Activated CD4-positive, CD25-positive, alpha-beta regulatory T cell (primary cell): ENCODE results near the gene RLF.

Experiments used
- DNase-seq, 4 experiments: peaks; one replicate each; lab custom pipeline; 2025; lab: John Stamatoyannopoulos, UW

The RLF gene

DNA sequence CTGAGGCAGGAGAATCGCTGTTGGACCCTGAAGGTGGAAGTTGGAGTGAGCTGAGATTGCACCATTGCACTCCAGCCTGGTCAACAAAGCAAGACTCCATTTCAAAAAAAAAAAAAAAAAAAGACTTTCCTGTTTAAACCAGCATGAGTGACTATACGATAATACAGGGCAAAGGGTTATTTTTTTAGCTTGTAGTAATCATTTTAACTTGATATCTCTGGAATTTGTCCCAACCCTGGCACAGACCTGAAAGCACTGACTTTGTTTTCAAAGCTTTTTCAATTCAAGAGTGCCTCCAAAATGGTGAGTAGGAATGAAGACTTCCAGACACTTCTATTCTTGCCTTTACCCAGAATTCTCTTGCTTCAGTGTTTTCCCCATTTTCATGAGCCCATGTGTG lies 82.2 kb downstream of the RLF start:
- no peak for DNase-seq

DNA sequence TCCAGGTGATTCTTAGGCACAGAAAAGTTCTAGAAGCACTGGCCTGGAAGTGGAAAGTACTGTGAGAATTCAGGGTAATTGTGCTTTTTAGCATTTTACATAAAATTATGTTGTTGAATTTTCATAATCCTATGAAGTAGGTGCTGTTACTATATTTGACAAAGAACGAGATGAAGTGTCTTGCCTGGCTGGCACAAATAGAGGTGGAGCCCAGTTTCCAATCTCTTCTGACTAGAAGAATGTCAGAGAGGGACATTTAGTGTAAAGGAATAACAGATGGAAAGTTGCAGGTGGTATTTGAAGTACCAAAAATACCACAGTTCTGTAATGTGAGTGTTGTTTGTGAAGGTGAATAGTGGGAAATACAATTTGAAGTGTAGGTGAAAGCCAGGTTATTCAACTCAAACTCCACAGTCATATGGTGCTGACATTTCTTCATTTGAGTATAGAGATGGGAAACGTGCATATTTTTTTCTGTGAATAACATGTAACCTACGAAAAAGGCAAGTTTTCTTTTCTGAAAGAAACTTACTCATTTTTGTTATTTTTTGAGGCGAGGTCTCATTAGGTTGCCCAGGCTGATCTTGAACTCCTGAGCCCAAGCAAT lies 83.1 kb downstream of the RLF start:
- no peak for DNase-seq

DNA sequence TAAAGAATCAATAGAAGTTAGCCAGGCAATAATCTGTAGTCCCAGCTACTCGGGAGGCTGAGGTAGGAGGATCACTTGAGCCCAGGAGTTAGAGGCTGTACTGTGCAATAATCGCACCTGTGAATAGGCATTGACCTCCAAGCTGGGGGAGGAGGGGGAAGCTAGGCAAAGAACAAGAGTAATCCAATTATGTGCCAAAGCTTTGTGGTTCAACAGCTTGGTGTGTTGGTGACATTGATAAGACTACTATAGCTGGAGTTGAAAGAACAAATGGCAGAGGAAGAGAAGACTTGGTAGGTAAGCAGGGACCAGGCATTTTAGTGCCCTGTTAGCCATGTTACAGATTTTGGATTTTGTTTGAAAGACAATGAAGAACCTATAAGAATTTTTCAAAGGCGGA lies 84.5 kb downstream of the RLF start:
- DNase-seq = no peak

DNA sequence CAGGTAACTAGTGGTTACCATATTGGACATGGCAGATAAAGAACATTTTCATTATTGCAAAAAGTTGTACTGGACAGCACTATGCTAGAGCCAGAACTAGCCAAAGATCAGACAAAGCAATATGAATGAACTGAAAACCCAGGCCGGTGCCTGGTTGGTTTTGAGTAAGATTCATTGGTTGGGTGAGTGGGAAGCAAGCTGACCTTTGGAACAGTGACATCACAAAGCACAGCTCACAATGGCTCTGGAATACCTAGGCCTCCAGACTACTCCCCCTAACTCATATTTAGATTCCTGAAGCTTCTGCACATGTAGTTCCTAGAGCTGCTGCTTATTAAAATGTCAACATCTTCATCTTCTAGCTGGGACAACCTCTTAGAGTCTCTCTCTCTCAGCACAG lies 86.5 kb downstream of the RLF start, which contains the start of gene TMCO2:
TSS of gene TMCO2 (plus strand) at position 283 of the 400 bp plus-strand sequence. CDS start at position 340, 57 bp downstream.
- DNase-seq = no peak

DNA sequence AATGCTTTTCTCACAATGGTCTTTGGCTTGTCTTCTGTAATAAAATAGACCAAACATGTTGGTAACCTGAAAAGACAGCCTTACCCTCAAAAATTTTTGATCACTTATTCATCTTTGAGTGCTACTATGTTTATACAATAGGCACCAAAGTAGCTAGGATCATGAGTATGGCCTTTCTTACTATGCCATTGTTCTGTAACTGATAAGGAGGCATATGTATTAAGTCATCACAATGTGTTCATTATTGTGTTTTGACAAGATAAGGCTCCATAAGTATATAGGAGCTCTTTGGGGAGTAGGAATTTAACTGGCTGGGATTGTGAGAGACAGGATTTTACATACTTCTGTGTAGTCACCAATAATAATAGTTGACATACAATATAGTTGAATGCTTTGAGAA lies 87.2 kb downstream of the RLF start:
- no peak for DNase-seq

DNA sequence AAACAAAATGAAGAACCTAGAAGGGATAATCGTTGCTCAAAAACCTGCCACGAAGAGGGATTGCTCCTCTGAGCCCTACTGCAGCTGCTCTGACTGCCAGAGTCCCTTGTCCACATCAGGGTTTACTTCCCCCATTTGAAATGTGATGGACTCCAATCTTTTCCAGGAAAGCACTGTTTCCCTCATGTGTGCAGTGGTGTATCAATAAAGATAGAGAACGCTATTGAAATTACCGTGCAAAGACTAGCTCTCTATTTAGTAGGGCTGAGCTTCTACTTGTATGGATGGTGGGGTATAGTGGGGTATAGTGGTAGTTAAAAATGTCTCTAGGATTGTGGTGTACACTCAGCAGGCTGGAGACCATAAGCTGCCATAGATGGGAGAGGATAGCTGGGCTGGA lies 90.3 kb downstream of the RLF start:
- no peak for DNase-seq

DNA sequence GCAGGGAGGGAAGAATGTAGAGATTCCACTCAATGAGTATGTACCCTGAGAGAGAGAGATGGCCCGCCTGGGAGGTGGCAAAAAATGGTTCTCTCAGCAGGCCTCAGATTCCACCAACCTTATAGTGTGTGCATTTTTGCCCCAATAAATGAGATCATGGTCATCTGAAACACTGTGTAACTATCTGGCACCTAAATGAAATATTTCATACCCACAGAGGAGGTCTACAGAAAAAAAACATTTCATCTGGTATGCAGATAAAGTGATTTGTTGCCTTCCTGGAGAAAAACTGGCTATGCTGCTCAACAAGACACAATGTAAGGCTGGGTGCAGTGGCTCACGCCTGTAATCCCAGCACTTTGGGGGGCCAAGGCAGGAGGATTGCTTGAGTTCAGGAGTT lies 91.4 kb downstream of the RLF start:
- DNase-seq = no peak

DNA sequence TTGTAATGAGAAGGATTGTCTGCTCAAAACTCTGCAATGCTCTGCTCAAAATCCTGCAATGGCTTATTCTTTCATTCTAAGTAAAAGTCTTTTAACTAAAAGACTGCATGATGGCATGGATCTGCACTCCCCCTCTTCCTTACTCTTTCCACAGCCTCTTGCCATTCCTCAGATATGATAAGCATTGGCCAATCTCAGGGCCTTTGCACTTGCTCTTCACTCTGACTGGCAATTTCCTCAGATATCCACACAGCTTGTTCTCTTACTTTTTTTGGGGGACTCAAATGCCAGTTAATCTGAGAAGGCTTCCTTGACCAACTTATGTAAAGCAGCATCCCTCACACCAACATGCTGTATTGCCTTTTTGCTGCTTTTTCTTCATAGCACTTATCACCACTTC lies 94.0 kb downstream of the RLF start:
- no peak for DNase-seq

DNA sequence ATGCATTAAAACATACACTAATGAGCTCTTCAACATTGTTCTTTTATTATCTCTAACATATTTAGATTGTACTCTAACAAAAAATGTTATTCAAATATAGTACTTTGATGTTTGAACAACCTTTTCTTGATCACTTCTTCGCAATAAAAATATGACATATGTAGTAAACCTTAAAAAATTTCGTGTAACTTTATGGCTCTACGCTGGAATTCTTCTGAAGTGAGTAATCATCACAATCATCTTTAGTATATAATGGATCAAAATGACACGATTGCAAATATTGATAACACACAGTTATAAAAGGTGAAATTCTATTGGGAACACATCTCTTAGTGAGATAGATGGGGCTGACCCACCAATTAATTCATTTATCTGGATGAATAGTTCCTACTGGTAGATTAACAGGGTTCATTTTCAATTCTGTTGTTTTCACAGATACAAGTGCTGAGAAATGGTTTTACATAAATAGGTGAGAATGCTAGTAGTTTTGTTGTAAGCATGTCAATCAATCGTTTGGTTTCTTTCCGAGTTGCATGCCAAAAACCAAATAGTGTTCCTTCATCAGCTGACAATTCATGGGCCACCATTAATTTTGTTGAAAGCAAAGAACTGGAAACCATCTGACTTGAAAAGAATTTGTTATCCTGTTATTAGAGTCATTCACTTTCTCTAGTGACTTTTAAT lies 95.4 kb downstream of the RLF start:
- no peak for DNase-seq

DNA sequence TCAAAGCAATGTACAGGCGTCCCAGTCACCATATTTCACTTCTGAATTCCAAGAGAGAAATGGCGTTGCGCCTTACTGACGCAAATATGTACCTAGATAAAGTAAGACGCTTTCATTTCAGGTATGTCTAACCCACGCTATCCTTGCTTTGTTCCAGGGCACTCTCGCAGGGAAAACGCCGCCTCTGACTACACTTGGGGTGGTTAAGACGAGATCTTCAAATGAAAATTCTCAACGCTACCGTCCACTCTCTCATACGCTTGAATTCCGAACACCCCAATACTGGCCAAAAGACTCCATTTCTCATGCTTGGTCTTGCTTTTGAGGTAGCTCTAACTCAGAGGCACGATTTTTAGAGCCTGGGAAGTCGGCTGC lies 96.1 kb downstream of the RLF start:
- no peak for DNase-seq

DNA sequence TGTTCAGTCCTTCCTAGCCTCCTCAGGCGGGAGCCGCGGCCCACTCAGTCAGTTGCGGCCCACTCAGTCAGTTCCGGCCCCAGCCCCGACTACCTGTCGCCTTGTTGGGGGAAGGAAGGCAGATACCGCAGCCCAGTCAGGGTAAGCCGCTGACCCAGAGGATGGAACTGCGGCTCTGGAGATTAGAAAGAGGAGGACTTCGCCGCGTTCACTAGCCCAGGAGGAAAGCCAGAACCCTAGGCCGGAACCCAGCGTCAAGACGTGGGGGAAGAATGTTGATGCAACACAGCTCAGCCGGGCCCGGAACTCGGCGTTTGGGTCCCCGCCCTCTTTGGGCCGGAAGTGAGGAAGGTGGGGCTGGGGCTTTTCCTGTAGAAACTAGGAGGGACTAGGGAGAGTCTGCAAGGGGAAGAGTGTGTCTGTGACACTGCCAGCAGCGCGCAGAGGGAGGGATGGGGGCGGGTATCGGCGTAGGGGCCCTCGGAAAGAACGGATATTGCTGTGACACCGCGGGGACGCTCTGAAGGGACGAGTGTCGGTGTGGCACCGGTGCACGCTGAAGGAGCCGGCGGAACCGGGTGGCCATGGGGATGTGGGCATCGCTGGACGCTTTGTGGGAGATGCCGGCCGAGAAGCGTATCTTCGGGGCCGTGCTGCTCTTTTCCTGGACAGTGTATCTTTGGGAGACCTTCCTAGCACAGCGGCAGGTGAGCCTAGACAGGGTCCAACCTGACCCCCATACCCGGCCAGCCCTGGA lies 96.7 kb downstream of the RLF start, which contains the start of gene ZMPSTE24:
TSS of gene ZMPSTE24 (plus strand) at position 549 of the 757 bp plus-strand sequence. CDS start at position 585, 36 bp downstream.
- peak; percentile 88 to 100 (median 91) for DNase-seq

DNA sequence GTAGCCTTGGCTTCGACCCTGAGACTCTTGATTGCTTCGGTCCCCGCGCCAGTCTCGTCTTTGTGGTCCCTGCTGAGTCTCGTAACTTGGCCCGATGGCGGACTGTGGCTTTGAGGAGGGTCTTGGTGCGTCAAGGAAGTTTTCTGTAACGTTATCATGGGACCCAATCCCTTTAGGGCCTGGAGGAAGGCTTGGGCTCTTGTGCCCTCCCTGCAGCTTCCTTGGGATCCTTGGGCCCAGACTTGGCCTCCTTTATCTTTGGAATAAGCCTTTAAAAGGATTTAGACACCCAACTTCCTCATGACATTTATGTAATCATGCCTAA lies 97.2 kb downstream of the RLF start:
- no peak for DNase-seq

DNA sequence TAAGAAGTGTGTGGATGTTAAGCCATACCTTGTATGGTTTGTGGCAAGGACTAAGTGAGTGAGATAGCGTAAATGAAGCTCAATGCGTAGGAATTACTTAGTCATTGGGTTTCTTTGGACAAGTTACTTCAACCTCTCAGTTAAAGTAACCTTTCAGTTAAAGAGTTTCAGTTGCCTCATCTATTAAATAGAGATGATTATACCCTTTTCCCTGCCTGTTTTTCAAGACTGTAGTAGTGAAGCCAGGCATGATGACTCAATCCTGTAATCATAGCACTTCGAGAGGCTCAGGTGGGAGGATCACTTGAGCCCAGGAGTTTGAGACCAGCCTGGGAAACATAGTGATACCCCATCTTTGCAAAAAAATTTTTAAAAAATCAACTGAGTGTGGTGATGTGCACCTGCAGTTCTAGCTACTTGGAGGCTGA lies 103.2 kb downstream of the RLF start:
- no peak for DNase-seq

DNA sequence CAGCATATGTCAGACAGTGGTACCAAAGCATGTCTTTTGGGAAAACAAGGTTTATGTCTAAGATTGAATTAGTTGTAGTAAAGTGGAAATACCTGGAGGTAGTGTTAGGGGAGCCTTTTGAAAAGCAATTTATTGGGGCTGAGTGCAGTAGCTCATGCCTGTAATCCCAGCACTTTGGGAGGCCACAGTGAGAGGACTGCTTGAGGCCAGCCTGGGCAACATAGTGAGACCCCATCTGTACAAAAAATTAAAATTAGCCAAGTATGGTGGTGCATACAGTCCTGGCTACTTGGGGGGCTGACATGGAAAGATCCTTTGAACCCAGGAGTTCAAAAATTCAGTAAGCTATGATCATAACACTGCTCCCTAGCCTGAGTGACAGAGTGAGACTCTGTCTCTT lies 104.1 kb downstream of the RLF start:
- no peak for DNase-seq

DNA sequence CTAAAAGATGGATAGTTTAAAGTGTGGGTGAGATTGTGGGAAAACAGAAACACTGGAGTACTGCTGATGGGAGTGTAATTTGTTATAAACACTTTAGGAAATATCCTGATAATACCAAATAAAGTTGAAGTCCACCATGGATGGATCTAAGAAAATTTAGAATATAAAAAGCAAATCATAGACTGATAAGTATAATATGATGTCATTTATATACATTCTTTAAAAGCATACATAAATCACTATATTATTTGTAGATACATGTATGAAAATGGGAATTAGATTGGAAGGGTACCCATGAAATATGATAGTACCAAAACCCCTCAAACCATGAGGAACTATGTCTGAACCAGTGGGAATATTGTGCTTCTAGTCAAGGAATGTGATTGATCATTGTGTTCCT lies 104.7 kb downstream of the RLF start:
- DNase-seq = no peak

DNA sequence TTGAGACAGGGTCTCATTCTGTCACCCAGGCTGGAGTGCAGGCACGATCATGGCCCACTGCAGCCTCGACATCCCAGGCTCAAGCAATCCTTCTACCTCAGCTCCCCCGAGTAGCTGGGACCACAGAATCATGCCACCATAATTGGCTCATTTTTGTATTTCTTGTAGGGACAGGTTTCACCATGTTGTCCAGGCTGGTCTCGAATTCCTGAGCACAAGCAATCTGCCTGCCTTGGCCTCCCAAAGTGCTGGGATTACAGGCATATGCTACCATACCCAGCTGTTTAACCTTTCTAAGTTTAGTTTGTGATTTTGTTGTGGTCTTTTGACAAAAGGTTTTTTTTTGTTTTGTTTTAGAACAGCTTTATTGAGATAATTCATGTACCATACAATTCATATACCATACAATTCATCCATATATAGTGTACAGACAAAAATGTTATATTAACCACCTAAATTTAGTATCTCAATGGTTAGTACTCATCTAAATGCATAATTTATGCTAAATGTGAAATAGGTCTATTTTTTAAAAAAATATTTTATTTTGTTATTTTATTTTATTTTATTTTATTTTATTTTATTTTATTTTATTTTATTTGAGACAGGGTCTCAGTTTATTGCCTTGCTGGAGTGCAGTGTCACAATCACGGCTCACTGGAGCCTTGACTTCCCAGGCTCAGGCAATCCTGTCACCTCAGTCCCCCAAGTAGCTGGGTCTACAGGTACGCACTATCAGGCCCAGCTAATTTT lies 105.8 kb downstream of the RLF start:
- DNase-seq = no peak

DNA sequence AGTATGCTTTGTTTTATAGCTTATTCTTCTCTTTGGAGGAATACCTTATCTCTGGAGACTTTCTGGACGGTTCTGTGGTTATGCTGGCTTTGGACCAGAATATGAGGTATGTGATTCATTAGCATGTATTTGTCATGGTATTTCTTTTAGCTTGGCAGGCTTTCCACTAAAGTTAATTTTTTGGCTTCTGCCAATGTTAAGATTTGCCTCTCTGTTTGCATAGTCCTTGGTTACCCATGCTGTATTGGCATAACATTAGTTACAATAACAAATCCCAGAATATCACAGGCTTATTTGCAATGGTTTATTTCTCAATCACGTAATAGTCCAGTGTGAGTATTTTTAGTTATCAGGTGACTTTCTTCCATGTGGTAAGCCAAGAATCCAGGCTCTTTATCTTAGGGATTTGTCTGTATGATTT lies 106.6 kb downstream of the RLF start:
- DNase-seq = no peak

DNA sequence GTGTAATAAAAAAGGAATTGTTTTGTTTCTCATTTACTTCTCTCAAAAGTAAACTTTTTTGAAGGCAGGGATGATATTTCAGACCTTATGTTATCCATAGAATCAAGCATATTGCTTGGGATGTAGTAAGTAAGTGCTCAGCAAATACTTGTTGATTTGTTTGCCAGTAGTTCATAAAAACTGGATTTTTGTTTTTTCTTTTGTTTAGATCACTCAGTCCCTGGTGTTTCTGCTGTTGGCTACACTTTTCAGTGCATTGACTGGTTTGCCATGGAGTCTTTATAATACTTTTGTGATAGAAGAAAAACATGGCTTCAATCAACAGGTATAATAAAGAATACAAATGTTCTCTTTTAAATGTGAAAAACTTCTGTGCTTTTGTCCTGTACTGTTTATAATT lies 107.0 kb downstream of the RLF start:
- no peak for DNase-seq

DNA sequence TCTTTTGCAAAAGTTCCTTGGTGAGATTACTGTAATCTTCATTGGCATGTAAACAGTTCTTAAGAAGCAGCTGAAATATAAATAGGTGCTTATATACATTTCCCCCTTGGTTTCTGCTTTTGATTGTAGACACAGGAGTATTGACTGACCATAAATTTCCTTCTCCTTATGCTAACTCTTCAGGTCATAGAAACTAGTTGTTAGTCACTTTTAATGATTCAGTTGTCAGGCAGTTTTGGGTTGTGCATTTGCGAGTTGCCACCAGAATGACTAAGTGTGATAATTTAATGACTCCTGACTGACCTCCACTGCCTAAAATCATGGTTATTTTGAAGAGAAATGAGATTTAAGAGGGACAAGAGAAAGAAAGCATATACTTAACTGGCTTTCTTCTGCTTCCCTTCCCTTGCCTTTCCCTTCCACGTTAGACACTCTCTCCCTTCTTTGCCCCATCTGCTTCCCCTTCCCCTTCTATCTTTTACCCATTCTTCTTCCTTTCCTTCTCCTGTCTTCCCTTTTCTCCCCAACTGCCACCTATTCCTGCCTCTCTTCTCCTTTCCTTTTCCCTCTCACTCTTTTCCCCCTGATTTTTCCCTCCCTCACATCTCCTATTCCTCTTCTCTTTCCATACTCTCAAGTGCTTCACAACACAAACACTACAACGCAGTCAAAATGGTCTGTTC lies 109.1 kb downstream of the RLF start:
- DNase-seq = no peak

DNA sequence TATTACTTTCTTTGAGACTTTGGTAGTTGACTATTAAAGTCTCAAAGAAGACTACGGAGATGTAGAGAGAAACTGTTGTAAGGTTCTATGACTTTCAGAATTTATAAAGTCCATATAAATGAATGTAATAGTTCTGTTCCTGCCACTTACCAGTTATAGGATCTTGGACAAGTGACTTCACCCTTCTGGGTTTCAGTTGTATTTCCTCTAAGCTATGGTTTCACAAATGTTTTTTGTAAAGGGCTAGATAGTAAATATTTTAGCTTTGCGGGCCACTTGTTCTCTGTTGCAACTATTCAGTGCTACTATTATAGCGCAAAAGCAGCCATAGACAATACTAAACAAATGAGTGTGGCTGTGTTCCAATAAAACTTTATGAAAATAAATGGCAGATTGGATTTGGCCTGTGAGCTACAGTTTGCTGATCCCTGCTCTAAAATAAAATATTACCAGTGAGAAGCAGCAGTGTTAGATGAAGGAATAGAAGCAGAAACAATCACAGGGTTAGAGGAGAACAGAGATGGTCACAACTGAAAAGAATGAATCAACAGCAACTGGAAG lies 111.5 kb downstream of the RLF start:
- DNase-seq = no peak

DNA sequence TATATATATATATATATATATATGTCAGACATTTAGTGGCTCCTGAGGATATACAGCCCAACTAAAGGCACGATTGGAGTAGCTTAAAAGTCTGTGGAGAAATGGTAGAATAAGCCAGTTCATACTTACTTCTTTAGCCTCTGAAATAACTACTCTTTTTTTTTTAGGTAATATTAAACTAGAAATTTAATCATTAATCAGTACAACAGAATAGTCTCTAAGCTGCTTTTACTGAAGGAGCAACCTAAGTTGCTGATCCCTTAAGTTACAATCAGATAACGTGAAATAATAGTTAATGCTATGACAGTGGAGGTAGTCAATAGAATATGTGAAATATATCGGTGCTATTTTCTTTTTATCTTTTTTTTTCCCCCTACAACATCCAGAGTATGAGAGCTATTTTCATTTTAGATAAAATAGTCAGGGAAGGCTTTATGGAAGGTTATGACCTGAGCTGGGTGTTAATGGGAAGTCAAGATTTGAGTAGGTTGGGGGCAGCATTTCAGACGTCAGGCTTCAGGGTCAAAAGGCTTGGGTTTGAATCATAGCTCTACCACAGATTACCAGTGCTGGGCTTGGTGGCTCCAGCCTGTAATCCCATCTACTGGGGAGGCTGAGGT lies 112.5 kb downstream of the RLF start:
- DNase-seq = no peak
